Activated CD4-positive, alpha-beta T cell treated with anti-CD3 and anti-CD28 coated beads, Interleukin-2, Interleukin-6, amounts not matched to agents 100 ng/mL and 50 ng/mL, durations not matched to agents 16 hours and 8 hours (primary cell): ENCODE results near the gene DPP3.
"Not testable (repeated sequence)": the region's sequence is repeated elsewhere in the genome, so short reads cannot be mapped to it uniquely, and the experiment has no call there.

Experiments
- DNase-seq: peaks from one replicate; pipeline ENCODE4 v3.0.0-alpha.2; 2020

Gene DPP3

GRCh38 chr11:66480117-66480938, at the start of gene DPP3:
Gene DPP3, plus strand, starts transcription at chr11:66480434. Its CDS starts 1,767 bp downstream, at chr11:66482201.
- DNase-seq, result peak; percentile 99

- DNase-seq, result not testable (repeated sequence)
Observed at GRCh38 chr11:66431287-66431686, 48.9 kb upstream of the DPP3 start.

DNA sequence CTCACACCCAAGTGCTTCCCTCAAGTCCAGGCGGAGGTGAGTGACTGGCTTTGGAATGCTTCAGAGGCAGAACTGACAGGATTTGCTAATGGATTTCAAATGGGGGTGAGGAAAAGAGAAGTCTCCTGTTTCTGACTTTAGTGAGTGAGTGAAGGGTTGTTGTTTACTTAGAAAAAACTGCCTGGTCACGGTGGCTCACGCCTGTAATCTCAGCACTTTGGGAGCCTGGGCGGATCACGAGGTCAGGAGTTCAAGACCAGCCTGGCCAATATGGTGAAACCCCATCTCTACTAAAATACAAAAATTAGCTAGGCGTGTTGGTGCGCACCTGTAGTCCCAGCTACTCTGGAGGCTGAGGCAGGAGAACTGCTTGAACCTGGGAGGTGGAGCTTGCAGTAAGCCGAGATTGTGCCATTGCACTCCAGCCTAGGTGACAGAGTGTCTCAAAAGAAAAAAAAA, 48.3 kb upstream of the DPP3 start:
- DNase-seq, result not testable (repeated sequence)

- DNase-seq, result no peak
Observed at GRCh38 chr11:66432597-66432996, 47.6 kb upstream of the DPP3 start.

GRCh38 chr11:66437979-66438503, 42.2 kb upstream of the DPP3 start:
- no peak for DNase-seq

DNA sequence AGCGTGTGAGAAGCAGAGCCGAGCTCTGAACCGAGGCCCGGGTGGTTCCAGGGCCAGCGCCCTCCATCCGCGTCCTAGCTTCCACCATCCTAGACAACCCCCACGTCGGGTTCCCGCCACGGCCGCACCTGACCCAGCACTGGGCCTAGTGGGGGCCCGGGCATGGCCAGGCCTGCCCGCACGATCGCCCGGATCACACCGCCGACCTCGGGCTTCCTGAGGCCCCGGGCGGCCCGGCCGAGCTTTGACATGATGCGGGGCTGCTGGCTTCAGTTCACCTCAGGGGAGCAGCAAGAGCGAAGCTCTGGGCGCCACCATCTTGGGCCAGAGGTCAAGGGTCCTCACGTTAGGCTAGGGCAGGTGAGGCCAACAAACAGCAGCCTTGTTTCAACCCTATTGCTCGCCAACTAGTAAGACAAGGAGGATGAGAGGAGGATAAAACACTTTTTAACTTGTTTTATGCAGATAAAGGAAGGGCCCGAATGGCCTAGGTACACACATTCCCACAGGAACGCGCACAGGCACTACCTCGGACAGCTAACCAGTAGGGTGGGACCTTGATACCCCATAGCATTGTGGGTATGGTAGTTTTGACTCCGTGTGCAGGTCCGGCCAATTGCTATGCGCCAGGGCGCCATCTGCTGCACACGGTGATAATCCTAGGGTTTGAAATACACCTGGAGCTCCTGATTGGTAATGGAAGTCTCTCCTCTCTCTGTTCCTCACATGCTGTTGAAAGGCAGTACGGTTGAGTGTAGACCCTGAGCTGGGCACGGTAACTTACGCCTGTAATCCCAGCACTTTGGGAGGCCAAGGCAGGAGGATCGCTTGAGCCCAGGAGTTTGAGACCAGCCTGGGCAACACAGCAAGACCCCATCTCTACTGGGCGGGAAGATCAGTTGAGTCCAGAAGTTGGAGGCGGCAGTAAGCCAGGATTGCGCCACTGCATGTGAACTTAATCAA, 41.4 kb upstream of the DPP3 start, which contains the start of gene MRPL11:
Gene MRPL11, minus strand, starts transcription at position 345 of the 963 bp plus-strand sequence. Its CDS starts 94 bp downstream, at position 251.
- peak; percentile 95 for DNase-seq

DNA sequence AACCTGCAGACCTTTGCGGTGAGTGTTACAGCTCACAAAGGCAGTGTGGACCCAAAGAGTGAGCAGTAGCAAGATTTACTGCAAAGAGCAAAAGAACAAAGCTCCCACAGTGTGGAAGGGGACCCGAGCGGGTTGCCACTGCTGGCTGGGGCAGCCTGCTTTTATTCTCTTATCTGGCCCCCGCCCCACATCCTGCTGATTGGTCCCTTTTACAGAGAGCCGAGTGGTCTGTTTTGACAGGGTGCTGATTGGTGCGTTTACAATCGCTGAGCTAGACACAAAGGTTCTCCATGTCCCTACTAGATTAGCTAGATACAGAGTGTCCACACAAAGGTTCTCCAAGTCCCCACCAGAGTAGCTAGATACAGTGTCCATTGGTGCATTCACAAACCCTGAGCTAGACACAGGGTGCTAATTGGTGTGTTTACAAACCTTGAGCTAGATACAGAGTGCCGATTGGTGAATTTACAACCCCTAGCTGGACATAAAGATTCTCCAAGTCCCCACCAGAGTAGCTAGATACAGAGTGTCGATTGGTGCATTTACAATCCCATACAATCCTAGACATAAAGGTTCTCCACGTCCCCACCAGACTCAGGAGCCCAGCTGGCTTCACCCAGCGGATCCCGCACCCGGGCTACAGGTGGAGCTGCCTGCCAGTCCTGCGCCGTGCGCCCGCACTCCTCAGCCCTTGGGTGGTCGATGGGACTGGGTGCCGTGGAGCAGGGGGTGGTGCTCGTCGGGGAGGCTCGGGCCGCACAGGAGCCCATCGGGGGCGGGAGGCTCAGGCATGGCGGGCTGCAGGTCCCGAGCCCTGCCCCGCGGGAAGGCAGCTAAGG, 39.9 kb upstream of the DPP3 start:
- DNase-seq, result not testable (repeated sequence)

- not testable (repeated sequence) for DNase-seq
Observed at GRCh38 chr11:66440940-66441282, 39.3 kb upstream of the DPP3 start.

DNA sequence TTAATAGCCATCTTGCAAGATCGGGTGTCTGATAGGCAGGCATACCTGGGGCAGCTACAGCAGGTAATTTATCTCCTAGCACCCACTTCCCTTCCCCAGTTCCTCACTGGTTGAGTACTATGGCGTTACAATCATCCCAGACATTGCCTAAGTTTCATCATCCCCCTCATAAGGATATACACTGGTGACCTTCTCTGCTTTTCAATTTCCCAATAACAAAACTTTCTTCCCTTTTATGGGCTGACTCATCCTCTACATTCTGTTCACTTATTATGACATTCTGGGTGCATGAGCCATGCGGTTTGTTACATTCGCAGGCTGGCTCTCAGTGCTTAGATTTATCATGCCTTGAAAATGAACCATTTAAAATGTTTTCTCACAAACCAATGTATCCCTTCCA, 36.6 kb upstream of the DPP3 start:
- DNase-seq, result no peak

- DNase-seq, result no peak
Observed at GRCh38 chr11:66447012-66447411, 33.2 kb upstream of the DPP3 start.

DNA sequence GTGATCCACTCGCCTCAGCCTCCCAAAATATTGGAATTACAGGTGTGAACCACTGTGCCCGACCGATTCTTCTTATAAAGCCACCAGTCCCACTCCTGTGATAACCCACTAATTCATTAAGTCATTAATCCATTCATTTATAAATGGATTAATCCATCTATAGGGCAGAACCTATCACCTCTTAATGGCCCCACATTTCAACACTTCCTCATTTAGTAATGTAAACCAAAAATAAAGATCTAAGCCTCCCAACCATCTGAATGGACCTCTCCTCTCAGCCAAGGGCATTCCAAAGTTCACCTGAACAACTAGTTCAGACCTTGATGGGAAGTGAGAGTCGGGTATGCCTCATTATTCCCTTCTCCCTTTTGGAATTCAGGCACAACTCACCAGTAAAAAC, 31.7 kb upstream of the DPP3 start:
- DNase-seq, result no peak

- no peak for DNase-seq
Observed at GRCh38 chr11:66450560-66450959, 29.7 kb upstream of the DPP3 start.

DNA sequence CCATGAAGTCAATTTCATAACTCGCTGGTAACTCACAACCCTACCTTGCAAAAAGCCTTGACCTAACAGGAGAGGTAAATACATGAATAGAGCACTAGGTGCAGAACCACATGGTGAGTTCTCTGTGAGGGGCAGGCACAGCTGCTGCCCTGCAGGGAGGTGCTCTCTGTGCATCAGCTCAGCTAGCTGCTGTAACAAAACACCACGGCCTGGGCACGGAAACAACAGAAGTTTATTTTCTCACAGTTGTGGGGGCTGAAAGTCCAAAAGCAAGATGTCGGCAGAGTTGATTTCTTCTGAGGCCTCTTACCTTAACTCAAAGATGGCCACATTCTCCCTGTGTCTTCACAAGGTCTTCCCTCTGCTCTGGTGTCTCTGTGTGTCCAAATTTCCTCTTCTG, 28.6 kb upstream of the DPP3 start:
- DNase-seq, result no peak

DNA sequence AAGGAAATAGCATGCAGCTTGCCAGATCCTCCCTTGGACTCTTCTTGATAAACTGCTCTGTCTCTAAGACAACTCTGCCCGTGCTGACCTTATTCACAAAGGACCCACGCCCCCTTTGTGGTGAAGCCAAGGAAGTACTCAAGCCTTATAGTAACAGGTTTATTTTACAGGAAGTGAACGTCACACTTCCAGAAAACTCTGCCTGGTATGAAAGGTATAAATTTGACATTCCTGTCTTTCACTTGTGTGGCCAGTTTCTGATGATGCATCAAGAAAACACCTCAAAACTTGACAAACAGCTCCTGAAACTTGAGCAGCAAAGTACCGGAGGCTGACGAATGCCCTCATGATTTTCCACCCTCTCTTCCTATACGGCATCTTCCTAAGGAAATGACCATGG, 26.0 kb upstream of the DPP3 start:
- DNase-seq, result no peak

GRCh38 chr11:66454828-66455227, 25.4 kb upstream of the DPP3 start:
- no peak for DNase-seq

- DNase-seq, result no peak
Observed at GRCh38 chr11:66457826-66458225, 22.4 kb upstream of the DPP3 start.

GRCh38 chr11:66459138-66459778, 21.0 kb upstream of the DPP3 start:
- DNase-seq, result no peak

DNA sequence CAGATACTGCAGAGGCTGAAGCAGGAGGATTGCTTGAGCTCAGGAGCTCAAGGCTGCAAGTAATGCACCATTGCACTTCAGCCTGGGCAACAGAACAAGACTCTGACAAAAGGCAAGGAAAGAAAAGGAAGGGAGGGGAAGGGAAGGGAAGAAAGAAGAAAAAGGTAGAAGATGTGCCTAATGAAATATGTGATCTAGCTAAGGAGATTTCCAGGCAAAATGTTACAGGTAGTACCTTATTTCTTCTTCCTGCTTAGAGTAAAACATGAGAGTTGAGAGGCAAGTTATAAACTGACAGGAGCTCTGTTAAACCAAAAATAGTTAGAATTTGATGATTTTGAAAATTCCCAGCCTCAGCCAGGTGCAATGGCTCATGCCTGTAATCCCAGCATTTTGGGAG, 18.2 kb upstream of the DPP3 start:
- no peak for DNase-seq

- DNase-seq, result no peak
Observed at GRCh38 chr11:66462911-66463310, 17.3 kb upstream of the DPP3 start.

- not testable (repeated sequence) for DNase-seq
Observed at GRCh38 chr11:66464116-66464515, 16.1 kb upstream of the DPP3 start.

DNA sequence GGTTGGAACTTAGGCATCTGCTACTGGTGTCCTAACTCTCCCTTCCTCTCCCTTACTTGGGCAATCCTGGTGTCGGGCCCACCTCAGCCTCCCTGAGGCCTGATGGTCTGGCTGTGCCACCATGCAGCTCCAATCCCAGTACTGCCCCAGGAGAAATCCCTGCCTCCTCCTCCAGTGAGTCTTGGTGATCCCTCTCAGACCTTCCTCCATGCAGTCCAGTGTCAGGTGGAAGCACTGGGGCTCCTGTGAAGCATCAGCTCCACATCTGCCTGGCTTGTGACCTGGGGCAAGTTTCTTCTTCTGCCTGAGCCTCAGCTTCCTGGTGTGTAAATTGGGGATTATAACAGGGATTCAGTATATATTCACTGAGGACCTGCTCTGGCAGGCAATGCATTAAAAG, 15.3 kb upstream of the DPP3 start:
- DNase-seq, result no peak
